ENCODE results near the gene TBC1D2. TPM values are rescaled to one million over a fixed set of nuclear protein-coding genes. Genes with fewer than 3 reads are reported as not detected.

The TBC1D2 gene
- total RNA-seq, 1 donor from 2014 or later, result 1.5 TPM

GRCh38 chr9:98150721-98151120 is 104.7 kb downstream of the TBC1D2 start:
- no peaks in the 10 kb centered on the region for H3K9me3 Mint-ChIP-seq
- intact Hi-C loops (cut with micrococcal nuclease), result no loop called here
- no peak overlapping the region for H3K27ac Mint-ChIP-seq
- no peak for DNase-seq (ENCODE audit: low spot score)
- peaks cover 2% of the 10 kb centered on the region for H3K27me3 Mint-ChIP-seq (ENCODE audit: low read depth)
- no peaks in the 10 kb centered on the region for H3K36me3 Mint-ChIP-seq (ENCODE audit: low read depth)
- peaks cover 9% of the 10 kb centered on the region for H3K4me1 Mint-ChIP-seq (ENCODE audit: low read depth)
- no peak overlapping the region for H3K4me3 Mint-ChIP-seq (ENCODE audit: low read depth)

DNA sequence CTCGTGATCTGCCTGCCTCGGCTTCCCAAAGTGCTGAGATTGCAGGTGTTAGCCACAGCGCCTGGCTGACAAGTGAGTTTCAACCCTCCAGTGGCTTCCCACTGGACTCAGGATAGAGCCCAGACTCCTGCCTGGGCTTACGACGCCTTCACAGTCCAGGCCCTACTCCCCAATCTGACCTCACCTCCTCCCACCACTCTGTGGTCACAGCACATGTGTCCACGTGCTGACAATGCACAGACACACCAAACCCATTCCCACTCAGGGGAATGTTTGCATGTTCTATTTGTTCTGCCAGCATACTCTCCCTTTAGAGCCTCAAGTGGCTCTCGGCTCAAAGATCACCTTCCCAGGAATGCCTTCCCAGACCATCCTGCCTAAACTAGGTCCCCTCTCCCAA is 105.3 kb downstream of the TBC1D2 start:
- H3K27me3 Mint-ChIP-seq (ENCODE audit: low read depth), result peaks cover 2% of the 10 kb centered on the region
- no peak for DNase-seq (ENCODE audit: low spot score)
- peaks cover 9% of the 10 kb centered on the region for H3K4me1 Mint-ChIP-seq (ENCODE audit: low read depth)
- no peaks in the 10 kb centered on the region for H3K9me3 Mint-ChIP-seq
- intact Hi-C loops (cut with micrococcal nuclease), result no loop called here
- H3K36me3 Mint-ChIP-seq (ENCODE audit: low read depth), result no peaks in the 10 kb centered on the region
- H3K4me3 Mint-ChIP-seq (ENCODE audit: low read depth), result no peak overlapping the region
- no peak overlapping the region for H3K27ac Mint-ChIP-seq

DNA sequence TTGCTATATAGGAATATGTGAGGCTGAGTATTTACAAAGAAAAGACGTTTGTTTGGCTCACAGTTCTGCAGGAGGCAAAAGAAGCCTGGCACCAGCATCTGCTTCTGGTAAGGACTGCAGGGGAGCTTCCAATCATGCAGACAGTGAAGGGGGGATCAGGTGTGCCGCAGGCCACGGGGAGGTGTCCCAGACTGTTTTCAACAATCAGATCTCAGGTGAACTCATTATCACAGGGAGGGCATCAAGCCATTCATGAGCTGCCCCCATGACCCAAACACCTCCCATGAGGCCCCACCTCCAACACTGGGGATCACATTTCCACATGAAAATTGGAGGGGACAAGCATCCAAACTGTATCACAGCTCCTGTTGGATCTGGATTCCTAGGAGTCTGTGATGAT is 106.0 kb downstream of the TBC1D2 start:
- no peak overlapping the region for H3K27ac Mint-ChIP-seq
- peaks cover 9% of the 10 kb centered on the region for H3K4me1 Mint-ChIP-seq (ENCODE audit: low read depth)
- H3K4me3 Mint-ChIP-seq (ENCODE audit: low read depth), result no peak overlapping the region
- no peak for DNase-seq (ENCODE audit: low spot score)
- no peaks in the 10 kb centered on the region for H3K36me3 Mint-ChIP-seq (ENCODE audit: low read depth)
- intact Hi-C loops (cut with micrococcal nuclease), result no loop called here
- no peaks in the 10 kb centered on the region for H3K9me3 Mint-ChIP-seq
- H3K27me3 Mint-ChIP-seq (ENCODE audit: low read depth), result peaks cover 2% of the 10 kb centered on the region

Other genes starting within 250 kb of the TBC1D2 start
- 63.4 and 64.7 TPM in 2 replicates for gene NANS, start 198.9 kb downstream of the TBC1D2 start, total RNA-seq
- gene TRIM14, start 136.4 kb downstream of the TBC1D2 start, total RNA-seq, result 37.7 and 41.5 TPM in 2 replicates
- 0.87 and 0.96 TPM in 2 replicates for gene CORO2A, start 63.0 kb downstream of the TBC1D2 start, total RNA-seq

All from activated T-helper 2 cell treated with anti-CD3 and anti-CD28 coated beads, Interferon-gamma antibody, Interleukin-2, Interleukin-4, amounts not matched to agents 10 μg/mL and 5 μg/mL and 100 μg/mL, durations not matched to agents 14 hours and 24 hours and 36 hours (primary cell).